ENCODE results near the gene OR10R2.
"Not testable (repeated sequence)": the region's sequence is repeated elsewhere in the genome, so short reads cannot be mapped to it uniquely, and the experiment has no call there.

Gene OR10R2, protein sequence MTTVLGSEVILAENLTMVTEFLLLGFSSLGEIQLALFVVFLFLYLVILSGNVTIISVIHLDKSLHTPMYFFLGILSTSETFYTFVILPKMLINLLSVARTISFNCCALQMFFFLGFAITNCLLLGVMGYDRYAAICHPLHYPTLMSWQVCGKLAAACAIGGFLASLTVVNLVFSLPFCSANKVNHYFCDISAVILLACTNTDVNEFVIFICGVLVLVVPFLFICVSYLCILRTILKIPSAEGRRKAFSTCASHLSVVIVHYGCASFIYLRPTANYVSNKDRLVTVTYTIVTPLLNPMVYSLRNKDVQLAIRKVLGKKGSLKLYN

DNA sequence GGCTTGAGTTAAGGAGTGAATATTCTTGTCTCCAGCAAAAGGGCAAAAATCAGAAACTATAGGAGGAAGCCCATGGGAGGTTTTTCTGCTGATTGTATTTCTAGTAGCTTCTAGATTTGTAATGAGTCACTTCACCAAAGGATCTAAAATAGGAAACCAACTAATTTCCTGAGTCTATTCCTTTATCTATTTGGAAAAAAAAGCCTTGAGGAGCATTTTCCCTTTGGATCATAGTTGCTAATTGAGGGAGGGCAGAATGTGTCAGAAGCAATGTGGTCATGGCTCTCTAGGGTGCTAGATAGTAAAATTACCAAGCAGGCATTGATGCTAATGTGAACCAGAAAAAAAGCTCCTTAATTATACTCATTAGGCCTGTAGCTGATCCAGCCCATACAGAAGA, at the start of gene OR10R2:
Gene OR10R2, plus strand, starts transcription at position 301 of the 400 bp plus-strand sequence. CDS start 106 bp downstream, outside the sequence.
- no peak for DNase-seq

DNA sequence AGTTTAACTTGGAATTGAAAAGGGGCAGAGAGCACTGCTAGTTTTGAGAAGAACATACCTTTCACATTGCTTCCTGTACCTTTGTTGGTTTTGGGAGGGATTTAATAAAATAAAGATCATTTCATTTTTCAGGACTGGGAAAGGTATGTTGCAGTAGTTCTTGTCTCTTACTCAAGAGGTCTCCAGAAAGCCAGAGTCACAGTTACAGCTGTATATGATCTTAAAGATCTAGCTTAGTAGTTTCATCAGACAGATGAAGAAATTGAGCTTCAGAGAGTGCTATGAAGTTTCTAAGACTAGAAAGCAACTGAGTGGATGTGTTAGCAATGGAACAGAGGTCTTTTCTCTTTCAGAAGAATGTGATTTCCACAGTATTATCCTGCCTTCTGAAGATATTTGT, 47.0 kb upstream of the OR10R2 start:
- no peak for DNase-seq

DNA sequence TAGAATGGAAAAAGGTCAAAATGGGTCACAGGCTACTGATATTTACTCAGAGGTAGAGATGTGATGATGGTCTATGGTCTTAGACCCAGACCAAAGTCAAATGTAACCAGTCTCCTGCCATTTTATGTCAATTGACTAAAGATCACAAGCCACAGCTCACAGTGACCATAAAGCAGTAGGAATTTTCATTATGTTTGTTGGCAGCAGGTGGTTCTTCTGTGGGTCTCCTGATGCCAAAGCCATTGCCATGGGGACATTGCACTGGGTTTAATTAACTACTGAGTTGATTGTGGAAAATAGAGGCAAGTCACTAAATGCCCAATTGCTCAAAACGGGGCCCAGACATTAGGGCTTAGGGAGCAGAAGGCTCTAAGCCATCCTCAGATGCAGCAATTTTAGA, 45.9 kb upstream of the OR10R2 start, which contains the start of gene OR10K2:
Gene OR10K2, minus strand, starts transcription at position 101 of the 400 bp plus-strand sequence. CDS start 5,371 bp downstream, outside the sequence.
- DNase-seq = no peak

DNA sequence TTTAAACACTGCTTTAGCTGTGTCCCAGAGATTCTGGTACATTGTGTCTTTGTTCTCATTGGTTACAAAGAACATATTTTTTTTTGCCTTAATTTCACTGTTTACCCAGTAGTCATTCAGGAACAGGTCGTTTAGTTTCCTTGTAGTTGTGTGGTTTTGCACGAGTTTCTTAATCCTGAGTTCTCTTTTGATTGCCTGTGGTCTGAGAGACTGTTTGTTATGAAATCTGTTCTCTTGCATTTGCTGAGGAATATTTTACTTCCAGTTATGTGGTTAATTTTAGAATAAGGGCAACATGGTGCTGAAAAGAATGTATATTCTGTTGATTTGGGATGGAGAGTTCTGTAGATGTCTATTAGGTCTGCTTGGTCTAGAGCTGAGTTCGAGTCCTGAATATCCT, 41.9 kb upstream of the OR10R2 start:
- DNase-seq = not testable (repeated sequence)

DNA sequence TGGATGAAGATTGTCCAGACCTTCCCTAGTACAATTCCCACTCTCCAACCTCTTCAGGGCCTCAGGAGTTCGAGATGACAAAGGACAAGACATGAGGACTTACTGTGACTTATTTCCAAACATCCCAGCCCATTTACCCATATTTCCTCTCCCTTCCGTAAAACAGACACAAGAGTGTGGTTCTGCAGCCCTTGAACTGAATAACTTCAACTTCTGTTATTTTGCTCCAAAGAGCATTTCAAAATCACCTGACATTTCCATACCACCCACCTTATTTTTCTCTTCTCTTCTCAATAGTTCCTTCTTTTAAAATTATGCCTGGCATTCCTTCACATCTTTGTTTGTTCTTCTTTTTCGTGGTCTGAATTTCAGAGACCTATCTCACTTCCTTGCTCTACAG, 37.3 kb upstream of the OR10R2 start:
- no peak for DNase-seq

DNA sequence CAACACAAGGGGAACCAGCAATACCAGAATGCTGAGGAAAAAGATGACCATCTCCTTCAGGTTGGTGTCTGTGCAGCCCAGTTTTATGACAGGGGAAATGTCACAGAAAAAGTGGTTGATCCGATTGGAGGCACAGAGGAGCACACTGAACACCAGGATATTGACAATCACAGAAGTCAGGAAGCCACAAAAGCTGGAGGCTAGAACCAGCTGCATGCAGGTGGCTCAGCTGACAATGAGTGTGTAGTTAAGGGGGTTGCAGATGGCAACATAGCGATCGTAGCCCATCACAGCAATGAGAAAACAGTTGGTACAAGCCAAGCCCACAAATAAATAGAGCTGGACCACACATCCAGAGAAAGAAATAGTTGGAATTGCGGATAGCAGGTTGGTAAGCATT, 26.6 kb upstream of the OR10R2 start:
- DNase-seq = no peak

DNA sequence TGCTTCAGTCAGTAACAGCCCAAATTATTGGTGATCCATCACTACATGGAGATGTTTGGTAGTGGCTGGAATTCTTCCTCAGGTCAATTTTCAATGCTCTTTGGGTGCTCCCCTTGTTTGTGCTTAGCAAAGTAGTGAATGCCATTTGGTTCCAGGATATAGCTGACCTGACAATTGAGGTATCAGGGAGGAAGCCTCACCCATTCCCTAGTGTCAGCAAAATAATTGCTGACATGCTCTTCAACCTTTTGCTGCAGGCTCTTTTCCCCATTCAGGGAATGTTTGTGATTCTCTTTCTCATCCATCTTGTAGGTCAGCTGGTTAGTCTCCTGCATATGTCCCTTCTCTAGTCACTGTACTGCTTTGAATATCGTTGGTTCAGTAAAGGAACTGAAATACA, 17.5 kb upstream of the OR10R2 start:
- DNase-seq = no peak

DNA sequence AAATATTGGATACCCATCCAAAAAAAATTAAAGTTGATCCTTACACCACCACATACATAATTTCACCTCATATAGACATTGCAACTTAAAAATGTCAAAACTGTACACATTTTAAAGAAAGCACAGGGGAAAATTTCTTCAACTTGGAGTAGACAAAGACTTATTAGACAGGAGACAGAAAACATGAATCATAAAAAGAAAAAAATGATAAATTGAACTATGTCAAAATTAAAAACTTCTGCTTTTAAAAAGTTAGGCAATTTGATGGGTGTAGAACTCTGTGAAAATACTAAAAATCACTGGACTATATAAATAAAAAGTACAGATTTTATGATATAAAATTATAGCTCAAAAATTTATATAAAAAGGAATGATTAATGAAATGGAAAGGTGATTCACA, 14.8 kb upstream of the OR10R2 start:
- no peak for DNase-seq

DNA sequence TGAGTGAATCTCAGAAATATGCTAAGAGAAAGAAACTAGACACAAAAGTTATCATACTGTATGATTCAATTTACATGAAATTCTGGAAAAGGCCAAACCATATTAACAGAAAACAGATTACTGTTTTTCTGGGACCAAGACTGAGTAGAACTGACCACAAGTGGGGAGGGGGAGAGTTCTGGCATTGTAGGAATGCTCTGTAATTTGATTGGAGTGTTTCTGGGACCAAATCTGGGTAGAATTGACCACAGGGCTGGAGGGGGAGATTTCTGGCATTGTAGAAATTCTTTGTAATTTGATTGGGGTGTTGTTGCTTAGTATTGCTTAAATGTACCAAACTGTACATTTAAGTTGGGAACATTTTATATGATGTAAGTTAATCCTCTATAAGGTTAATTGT, 13.8 kb upstream of the OR10R2 start:
- DNase-seq = no peak

DNA sequence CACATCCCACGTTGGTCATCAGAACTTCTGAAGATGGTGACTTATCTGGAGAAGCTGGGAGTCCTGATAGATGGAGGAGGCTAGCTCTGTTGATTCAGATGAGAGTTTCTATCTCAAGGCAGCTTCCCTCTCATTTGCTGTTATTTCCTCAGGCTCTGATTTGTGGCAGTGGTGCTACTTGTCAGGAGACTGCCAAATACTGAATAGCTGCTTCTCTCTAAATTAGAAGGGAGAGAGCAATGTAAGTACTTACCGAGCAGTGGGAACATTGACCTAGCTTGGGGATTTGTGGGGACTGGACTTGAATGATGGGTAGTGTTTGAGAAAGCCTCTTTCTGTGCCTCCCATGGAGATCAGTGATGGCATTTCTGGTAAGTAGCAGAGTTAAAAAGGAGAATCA, 10.5 kb upstream of the OR10R2 start, which contains the start of gene OR10K1:
Gene OR10K1, plus strand, starts transcription at position 301 of the 400 bp plus-strand sequence. CDS start 3,728 bp downstream, outside the sequence.
- no peak for DNase-seq

DNA sequence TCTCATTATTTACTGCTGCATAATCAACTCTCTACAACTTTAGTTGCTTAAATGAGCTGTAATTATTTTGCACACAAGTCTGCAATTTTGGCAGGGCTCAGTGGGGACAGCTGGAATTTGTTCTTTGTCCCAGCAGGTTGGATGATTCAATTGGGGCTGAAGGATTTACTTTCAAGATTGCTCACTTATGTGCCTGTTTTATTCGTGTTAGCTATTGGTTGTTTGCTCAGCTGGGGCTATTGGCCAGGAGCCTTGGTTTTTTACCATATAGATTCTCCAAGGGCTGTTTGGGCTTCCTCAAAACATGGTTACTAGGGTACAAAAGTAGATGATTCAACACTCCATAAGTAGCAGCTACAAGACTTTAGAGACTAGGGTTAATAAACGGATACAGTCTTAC, 13.4 kb downstream of the OR10R2 start:
- no peak for DNase-seq

DNA sequence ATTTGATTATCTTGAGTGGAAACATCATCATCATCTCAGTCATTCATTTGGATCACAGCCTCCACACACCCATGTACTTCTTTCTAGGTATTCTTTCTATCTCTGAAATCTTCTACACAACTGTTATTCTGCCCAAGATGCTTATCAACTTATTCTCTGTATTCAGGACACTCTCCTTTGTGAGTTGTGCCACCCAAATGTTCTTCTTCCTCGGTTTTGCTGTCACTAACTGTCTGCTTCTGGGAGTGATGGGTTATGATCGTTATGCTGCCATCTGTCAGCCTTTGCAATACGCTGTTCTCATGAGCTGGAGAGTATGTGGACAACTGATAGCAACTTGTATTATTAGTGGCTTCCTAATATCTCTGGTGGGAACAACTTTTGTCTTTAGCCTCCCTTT, 19.3 kb downstream of the OR10R2 start:
- DNase-seq = no peak

DNA sequence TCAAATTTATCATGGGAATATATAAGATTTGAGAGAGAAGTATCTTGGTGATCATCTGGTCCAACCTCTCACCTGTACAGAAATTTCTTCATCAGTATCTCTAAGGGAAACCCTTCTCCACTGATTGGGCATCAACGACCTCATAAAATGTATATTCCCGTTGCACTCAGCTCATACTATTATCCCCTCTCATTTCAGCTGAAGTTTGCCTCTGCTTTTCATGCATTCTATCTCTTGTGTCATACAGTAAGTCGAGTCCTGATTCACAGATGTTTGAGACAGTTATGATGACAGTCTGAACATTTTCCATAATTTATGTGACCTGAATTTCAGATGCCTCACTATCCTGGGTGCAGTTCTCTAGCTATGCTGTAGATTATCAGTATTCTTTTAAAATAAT, 21.0 kb downstream of the OR10R2 start:
- DNase-seq = no peak

DNA sequence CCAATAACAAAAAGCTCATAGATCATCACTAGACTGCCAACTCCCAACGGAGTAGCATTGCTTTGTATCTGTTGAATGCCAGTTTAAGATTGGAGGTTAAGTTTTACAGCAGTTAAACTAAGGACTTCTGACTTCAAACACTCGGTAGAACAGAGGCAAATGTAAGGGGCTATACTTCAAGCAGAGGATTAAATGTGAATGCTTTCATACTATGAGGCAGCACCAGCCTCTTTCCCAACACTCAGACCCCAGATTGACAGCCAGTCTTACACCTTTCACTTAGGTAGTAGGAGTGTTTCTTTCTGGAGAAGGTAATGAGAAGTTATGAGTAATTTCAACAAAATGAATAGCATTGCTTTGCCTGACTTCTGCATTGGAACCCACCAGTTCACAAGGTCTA, 22.8 kb downstream of the OR10R2 start:
- no peak for DNase-seq

DNA sequence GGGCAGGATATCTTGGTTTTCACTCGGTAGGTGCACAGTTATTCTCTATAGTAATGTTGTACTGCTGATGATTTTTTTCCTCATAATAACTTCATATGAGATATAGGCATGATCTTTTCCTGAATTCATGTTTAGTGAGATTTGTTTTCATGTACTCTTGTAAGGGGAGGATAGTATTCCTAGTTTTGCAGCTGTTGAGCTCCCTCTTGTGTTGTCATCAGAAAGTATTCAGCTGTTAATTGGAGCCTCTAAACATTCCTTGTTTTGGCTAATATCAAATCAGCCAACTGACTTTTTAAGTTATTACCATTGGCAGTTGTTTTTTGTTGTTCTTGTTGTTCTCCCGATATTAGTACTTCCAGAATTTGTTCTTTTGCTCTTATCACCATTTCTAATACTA, 24.4 kb downstream of the OR10R2 start:
- no peak for DNase-seq

DNA sequence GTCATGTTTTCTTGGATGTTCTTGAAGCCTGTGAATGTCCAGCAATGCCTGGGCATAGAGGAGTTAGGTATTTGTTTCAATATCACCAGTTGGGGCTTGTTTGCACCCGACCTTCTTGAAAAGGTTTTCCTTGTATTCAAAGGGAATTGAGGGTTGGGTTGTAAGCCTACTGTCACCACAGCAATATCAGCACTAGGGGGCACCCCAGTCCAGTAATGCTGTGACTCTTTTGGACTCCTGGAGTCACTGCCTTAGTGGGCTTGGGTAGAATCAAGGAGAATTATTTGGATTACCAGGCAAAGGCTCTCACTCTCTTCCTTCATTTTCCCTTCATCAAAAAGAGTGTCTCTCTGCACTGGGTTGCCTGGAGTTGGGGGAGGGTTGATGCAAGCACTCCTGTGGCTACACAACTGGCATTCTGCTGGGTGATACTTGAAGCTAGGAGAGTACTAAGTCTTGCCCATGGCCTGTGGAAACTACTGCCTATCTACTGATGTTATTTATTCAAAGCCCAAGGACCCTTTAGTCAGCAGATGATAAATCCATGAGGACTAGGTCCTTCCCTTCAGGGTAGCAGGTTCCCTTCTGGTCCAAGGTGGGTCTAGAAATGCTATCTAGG, 34.5 kb downstream of the OR10R2 start:
- no peak for DNase-seq

DNA sequence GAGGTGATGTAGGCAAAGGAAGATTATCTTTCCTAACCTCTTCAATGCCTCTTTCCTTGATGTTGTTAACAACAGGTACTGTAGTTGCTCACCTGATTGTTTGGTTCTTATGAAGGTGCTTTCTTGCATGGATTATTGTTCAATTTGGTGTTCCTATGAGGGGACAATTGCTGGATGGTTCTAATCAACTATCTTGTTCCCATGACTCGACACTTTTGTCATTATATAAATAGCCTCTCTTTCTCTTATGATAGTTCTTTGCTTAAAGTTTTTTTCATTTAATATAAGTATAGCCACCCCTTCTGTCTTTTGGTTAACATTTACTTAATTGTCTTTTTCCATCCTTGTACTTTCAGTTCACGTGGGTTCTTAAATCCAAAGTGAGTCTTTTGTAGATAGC, 35.5 kb downstream of the OR10R2 start:
- no peak for DNase-seq

DNA sequence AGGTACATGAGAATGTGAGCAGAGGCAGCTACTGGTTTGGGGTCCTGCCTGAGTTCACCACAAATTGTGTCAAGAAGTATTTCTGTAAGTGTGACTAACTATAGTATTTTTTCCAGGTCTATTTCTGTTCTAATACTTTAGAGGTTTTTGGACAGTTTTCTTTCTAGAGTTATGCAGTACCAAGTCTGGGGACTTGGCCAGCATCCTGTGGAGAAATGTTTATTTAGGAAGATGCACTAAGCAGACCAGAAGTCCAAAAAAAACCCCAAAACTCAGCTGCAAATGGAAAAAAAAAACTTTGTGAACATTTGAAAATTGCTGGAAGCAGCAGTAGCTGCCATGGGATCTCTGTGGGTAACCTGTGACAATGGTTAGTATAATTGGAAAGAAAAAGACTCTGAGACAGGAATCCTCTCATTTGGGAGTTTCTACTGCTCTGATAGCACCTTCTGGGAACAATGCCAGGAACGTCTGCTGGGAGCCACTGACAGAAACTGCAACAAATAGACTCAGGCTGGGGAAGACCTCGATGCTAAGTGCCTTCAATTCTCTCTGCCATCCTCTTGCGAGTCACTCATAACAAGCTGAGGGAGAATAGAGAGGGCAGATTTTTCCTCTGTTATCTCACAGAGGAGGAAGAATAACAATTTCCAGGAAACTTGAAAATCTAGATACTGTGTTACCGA, 37.6 kb downstream of the OR10R2 start:
- no peak for DNase-seq

DNA sequence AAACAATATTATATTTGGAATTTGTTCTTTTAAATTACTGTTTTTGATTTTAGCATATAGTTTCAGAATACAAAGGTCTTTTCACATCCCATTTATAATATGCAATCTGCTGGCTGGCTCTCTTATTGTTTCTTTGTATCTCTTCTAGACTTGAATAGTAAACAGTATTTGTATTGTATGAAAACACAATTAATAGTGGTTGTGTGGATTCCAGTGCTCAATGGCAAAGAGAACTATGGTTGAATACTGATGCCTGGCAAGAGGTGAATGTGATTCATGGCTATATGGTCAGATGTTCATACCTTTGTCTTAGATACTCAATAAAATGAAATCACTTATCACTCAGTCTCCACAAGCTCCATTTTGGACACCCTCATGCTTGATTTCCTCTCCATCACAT, 44.9 kb downstream of the OR10R2 start:
- DNase-seq = no peak

DNA sequence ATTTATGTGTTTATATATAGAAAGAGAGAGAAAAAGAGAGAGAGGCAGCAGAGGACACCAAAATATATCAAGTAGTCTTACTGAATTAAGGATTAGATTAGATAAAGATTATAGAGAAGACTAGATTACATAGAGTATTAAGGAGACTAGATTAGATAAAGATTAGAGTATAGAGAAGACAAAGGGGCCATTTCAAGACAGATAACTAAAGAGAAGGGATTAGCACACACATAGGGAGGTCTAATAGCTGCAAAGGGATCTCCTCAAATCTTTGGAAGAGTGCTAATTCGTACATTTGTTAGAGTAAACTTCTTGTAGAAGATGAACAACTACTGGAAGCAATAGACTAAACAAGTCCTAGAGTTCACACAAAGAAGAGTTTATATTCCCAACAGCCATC, 48.0 kb downstream of the OR10R2 start:
- no peak for DNase-seq

DNA sequence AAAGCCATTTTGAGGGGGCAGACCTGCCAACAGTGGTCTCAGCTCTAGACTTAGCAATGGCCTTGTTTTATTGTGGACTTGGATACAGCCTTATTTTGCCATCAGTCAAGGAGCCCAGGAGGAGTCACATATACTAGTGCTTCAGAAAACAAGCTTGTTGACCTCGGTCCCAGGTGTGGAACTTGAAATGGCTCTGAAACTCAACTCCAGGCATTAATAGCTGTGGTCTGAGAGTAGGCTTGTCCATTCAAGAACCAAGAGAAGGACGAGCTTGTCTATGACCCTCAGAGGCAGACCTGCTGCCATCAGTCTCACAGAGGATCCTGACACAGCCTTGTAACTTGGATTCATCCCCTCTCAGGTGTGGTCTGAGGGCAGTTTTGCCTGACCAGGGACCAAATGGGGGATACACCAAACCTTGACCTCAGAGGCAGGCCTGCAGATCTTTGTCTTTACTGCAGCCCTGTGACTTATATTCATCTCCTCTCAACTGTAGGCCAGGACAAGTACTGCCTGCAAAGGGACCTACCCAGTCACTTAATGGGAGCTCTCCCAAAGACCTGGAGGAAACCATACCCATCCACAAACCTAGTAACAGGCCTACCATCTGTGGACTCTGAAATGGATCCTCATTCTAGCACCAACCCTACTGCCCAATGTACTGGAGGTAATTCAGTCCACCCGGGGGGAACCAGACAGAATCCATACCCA, 49.1 kb downstream of the OR10R2 start:
- DNase-seq = no peak

DNA sequence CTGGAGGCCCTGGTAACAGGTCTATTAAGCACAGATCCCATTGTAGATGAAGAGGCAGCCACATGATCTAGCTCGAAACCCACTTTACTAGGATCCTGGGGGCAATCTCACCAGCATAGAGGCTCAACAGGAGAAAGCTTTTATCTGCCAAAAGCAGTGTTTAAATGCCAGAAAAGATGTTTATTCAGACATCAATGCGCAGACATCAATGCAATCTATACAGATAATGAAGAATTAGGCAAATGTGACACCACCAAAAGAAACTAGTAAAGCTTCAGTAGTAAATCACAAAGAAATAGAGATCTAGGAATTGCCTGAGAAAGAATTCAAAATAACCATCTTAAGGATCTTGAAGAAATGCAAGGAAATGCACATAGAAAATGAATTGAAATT, 49.6 kb downstream of the OR10R2 start:
- DNase-seq = no peak

DNA sequence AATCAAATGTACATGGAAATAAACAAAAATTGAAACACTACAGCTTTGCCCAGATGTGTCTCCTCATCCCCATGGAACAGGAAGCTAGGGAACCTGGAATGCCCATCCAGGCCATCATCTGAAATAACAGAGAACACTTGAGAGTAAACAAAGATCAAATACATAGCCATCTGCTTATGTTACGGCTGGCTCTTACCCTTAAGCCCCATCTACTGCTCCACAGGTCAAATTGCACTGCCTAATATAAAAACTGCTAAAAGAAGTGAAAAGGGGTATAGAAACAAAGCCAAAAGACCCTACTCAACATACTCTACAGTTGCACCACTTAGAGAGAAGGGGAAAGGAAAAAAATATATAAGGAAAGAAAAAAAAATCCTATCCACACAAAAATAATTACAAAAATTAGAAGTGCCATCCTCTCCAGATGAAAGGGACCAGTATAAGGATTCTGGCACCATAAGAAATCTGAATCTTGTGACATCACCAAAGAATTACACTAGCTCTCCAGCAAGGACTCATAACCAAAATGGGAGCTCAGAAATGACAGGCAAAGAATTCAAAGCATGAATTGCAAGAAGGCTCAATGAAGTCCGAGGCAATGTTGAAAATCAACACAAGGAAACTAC, 55.3 kb downstream of the OR10R2 start:
- DNase-seq = no peak
